ENCODE data around the gene TFAM.

The TFAM gene

GRCh38 chr10:58433066-58433465 is 47.9 kb downstream of the TFAM start:
- no peak for DNase-seq (ENCODE audit: low read depth in 1 of 2, low spot score in 1 of 2)

- DNase-seq (ENCODE audit: low read depth in 1 of 2, low spot score in 1 of 2), result no peak
Measured at GRCh38 chr10:58433571-58433970, 48.4 kb downstream of the TFAM start.

- DNase-seq (ENCODE audit: low read depth in 1 of 2, low spot score in 1 of 2), result no peak
Measured at GRCh38 chr10:58435297-58435985, 50.2 kb downstream of the TFAM start.

GRCh38 chr10:58436071-58436470 is 50.9 kb downstream of the TFAM start:
- no peak for DNase-seq (ENCODE audit: low read depth in 1 of 2, low spot score in 1 of 2)

- no peak for DNase-seq (ENCODE audit: low read depth in 1 of 2, low spot score in 1 of 2)
Measured at GRCh38 chr10:58438340-58438871, 53.2 kb downstream of the TFAM start.

GRCh38 chr10:58438986-58439385 is 53.8 kb downstream of the TFAM start:
- DNase-seq (ENCODE audit: low read depth in 1 of 2, low spot score in 1 of 2), result no peak

- DNase-seq (ENCODE audit: low read depth in 1 of 2, low spot score in 1 of 2), result no peak
Measured at GRCh38 chr10:58439632-58440364, 54.6 kb downstream of the TFAM start.

GRCh38 chr10:58440484-58440883 is 55.3 kb downstream of the TFAM start:
- no peak for DNase-seq (ENCODE audit: low read depth in 1 of 2, low spot score in 1 of 2)

GRCh38 chr10:58444321-58444720 is 59.1 kb downstream of the TFAM start:
- DNase-seq (ENCODE audit: low read depth in 1 of 2, low spot score in 1 of 2), result no peak

- no peak for DNase-seq (ENCODE audit: low read depth in 1 of 2, low spot score in 1 of 2)
Measured at GRCh38 chr10:58444876-58445275, 59.7 kb downstream of the TFAM start.

GRCh38 chr10:58448121-58448935 is 63.1 kb downstream of the TFAM start:
- no peak for DNase-seq (ENCODE audit: low read depth in 1 of 2, low spot score in 1 of 2)
